G401 (cell line): ENCODE results near the gene ATP8B4. TPM values are rescaled to one million over a fixed set of nuclear protein-coding genes. Genes with fewer than 3 reads are reported as not detected.

Source experiments
- DNase-seq: peaks from one replicate; pipeline ENCODE4 v3.0.0-alpha.2; 2015; ENCODE audit warnings: low spot score
- in situ Hi-C: cut with HindIII; loops from 2 replicates; pipeline ENCODE4 v1.10.0; 2016; ENCODE audit warnings: low sequenced_read_pairs, mixed read lengths
- total RNA-seq: library from RNA; depleted of rRNA; stranded (reverse); fragments of >200 nt; shearing (Covaris generic); gene quantifications from 2 replicates; pipeline ENCODE4 v1.2.3, GENCODE V29; 2014

Gene ATP8B4
- total RNA-seq, 1 experiment from 2014 or later: 3.5 TPM

- DNase-seq: no peak
- in situ Hi-C loops: no loop called here
Measured at GRCh38 chr15:50046159-50046558, 72.9 kb downstream of the ATP8B4 start.

GRCh38 chr15:50044904-50045303 lies 74.1 kb downstream of the ATP8B4 start:
- DNase-seq: no peak
- in situ Hi-C loops: no loop called here

- in situ Hi-C loops: no loop called here
- DNase-seq: no peak
Measured at GRCh38 chr15:50044406-50044805, 74.6 kb downstream of the ATP8B4 start.

GRCh38 chr15:50042775-50043174 lies 76.3 kb downstream of the ATP8B4 start:
- DNase-seq: no peak
- in situ Hi-C loops: no loop called here

GRCh38 chr15:50030456-50030855 lies 88.6 kb downstream of the ATP8B4 start:
- DNase-seq: no peak
- in situ Hi-C loops: no loop called here

GRCh38 chr15:50028326-50028725 lies 90.7 kb downstream of the ATP8B4 start:
- DNase-seq: no peak
- in situ Hi-C loops: no loop called here

GRCh38 chr15:50024281-50024680 lies 94.8 kb downstream of the ATP8B4 start:
- no peak for DNase-seq
- in situ Hi-C loops: no loop called here

GRCh38 chr15:50018491-50018890 lies 100.5 kb downstream of the ATP8B4 start:
- in situ Hi-C loops: no loop called here
- DNase-seq: no peak

- in situ Hi-C loops: no loop called here
- no peak for DNase-seq
Measured at GRCh38 chr15:50017522-50017921, 101.5 kb downstream of the ATP8B4 start.

- no peak for DNase-seq
- in situ Hi-C loops: no loop called here
Measured at GRCh38 chr15:50016951-50017350, 102.1 kb downstream of the ATP8B4 start.

GRCh38 chr15:50012790-50013189 lies 106.2 kb downstream of the ATP8B4 start:
- no peak for DNase-seq
- in situ Hi-C loops: no loop called here

GRCh38 chr15:50009634-50010033 lies 109.4 kb downstream of the ATP8B4 start:
- in situ Hi-C loops: no loop called here
- no peak for DNase-seq

- peak; percentile 26 for DNase-seq
- in situ Hi-C loops: no loop called here
Measured at GRCh38 chr15:50003786-50004334, 115.2 kb downstream of the ATP8B4 start.

- no peak for DNase-seq
- in situ Hi-C loops: no loop called here
Measured at GRCh38 chr15:49991587-49991986, 127.4 kb downstream of the ATP8B4 start.

- in situ Hi-C loops: no loop called here
- no peak for DNase-seq
Measured at GRCh38 chr15:49990835-49991545, 128.0 kb downstream of the ATP8B4 start.

- DNase-seq: no peak
- in situ Hi-C loops: no loop called here
Measured at GRCh38 chr15:49989498-49989897, 129.5 kb downstream of the ATP8B4 start.

GRCh38 chr15:49988766-49989165 lies 130.3 kb downstream of the ATP8B4 start:
- in situ Hi-C loops: no loop called here

GRCh38 chr15:49987896-49988295 lies 131.1 kb downstream of the ATP8B4 start:
- in situ Hi-C loops: no loop called here
- no peak for DNase-seq

More at GRCh38 chr15:49988766-49989165, 130.3 kb downstream of the ATP8B4 start:
- no peak for DNase-seq

- in situ Hi-C loops: no loop called here
- DNase-seq: peak; percentile 64
Measured at GRCh38 chr15:49987198-49987785, 131.7 kb downstream of the ATP8B4 start.

- no peak for DNase-seq
- in situ Hi-C loops: no loop called here
Measured at GRCh38 chr15:49986326-49986725, 132.7 kb downstream of the ATP8B4 start.

- in situ Hi-C loops: no loop called here
- DNase-seq: no peak
Measured at GRCh38 chr15:49985463-49985862, 133.6 kb downstream of the ATP8B4 start.
